C1 segment of cervical spinal cord (tissue), 14 donors: ENCODE results near the gene HACE1.
"Not testable (repeated sequence)": the region's sequence is repeated elsewhere in the genome, so short reads cannot be mapped to it uniquely, and the experiment has no call there.

Experiments
- DNase-seq, 14 donors: peaks; one replicate each; lab custom pipeline; 2025; lab: John Stamatoyannopoulos, UW

The HACE1 gene, protein sequence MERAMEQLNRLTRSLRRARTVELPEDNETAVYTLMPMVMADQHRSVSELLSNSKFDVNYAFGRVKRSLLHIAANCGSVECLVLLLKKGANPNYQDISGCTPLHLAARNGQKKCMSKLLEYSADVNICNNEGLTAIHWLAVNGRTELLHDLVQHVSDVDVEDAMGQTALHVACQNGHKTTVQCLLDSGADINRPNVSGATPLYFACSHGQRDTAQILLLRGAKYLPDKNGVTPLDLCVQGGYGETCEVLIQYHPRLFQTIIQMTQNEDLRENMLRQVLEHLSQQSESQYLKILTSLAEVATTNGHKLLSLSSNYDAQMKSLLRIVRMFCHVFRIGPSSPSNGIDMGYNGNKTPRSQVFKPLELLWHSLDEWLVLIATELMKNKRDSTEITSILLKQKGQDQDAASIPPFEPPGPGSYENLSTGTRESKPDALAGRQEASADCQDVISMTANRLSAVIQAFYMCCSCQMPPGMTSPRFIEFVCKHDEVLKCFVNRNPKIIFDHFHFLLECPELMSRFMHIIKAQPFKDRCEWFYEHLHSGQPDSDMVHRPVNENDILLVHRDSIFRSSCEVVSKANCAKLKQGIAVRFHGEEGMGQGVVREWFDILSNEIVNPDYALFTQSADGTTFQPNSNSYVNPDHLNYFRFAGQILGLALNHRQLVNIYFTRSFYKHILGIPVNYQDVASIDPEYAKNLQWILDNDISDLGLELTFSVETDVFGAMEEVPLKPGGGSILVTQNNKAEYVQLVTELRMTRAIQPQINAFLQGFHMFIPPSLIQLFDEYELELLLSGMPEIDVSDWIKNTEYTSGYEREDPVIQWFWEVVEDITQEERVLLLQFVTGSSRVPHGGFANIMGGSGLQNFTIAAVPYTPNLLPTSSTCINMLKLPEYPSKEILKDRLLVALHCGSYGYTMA

DNA sequence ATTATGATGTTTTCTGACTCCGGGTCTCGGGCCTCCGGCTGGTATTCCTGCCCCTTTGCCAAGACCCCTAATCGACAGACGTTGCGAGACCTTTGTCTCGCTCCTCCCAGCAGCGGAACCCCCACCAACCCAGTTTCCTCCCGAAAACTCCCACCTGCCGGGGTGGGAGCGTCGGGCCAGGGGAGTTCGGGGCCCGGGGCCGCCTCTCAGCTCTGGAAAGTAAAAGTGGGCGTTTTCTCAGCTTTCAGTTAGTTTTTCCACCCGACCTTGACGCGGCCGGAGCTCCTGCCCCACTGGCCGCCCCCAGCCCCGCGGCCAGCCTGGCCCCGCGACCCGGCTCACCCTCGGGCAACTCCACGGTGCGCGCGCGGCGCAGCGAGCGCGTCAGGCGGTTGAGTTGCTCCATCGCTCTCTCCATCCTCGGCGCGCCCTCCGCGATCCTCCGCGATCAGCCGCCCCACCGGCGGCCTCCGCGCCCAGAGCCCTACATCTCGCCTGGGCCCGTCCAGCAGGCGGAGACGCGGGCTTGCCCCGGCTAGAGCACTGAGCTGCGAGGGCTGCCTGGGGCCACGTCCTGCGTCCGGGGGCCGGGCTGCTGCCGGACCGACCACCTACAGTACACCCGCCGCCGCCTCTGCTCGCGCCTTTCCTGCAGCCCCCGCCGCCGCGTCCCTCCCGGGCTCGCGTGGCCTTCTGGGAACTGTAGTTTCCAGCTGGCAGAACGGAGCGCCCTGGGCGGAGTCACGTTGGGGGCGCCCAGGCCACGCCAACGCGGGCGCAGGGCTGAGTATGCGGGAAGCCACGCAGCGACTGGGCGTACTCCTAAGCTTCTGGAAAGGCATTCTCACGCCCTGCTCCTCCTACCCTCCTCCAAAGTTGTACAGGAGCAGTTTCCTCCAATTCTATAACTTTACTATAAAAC, at the start of gene HACE1:
HACE1 (minus strand) TSS at position 695 of the 922 bp plus-strand sequence; CDS start at position 418, 277 bp downstream.
- peak; percentile 25 to 91 (median 84) for DNase-seq

DNA sequence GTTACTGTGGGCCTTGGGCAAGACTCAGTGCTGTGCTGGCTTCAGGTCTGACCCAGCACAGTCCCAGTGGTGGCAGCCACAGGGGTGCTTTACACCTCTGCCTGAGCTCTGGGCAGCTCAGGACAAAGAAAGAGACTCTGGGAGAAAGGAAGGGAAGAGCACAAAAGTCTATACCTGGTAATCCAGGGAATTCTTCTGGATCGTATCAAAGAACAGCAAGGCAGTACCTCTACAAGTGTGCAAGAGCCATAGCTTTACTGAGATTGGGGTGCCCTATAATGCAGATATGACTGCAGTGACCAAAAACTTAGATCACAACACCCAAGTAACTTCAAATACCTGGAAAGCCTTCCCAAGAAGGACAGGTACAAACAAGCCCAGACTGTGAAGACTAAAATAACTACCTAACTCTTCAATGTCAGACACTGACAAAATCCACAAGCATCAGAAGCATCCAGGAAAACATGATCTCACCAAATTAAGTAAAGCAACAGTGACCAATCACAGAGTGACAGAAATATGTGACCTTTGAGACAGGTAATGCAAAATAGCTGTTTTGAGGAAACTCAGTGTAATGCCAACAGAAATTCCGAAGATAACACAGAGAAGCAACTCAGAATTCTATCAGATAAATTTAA, 49.3 kb upstream of the HACE1 start:
- DNase-seq, result no peak

DNA sequence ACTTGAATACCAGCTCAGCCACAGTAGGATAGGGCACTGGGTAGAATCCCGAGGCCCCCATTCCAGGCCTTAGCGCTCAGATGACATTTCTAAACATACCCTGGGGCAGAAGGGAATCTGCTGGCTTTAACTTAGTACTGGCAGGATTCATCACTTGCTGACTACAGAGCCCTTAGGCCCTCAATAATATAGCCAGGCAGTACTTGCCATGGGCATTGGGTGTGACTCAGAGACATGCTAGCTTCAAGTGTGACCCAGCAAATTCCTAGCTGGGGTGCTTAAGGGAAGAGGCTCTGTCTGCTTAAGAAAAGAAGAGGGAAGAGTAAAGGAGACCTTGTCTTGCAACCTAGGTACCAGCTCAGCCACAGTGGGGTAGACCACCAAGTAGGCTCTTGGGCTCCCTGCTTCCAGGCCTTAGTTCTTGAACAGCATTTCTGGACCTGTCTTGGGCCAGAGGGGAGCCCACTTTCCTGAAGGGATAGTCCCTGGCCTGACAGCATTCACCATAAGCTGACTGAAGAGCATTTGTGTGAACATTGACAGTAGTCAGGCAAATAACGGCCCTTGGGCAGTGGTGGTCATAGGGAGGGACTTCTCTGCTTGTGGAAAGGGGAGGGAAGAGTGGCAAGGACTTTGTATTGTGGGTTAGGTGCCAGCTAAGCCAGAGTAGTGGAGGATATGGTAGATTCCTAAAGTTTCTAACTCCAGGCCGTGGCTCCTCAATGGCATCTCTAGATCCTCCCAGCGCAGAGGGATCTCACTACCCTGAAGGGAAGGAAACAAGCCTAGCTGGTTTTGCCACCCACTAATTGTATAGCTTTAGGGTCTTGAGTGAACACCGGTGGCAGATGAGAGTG, 48.5 kb upstream of the HACE1 start:
- DNase-seq, result no peak

DNA sequence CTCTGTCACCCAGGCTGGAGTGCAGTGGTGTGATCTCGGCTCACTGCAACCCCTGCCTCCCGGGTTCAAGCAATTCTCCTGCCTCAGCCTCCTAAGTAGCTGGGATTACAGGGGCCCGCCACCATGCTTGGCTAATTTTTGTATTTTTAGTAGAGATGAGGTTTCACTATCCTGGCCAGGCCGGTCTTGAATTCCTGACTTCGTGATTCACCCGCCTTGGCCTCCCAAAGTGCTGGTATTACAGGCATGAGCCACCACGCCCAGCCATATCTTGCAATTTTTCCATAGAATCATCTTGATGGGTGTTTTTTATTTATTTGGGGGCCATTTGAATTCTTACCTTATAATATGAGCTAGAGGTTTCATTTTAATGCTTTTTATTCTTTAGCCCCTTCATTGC, 39.2 kb upstream of the HACE1 start:
- not testable (repeated sequence) for DNase-seq

DNA sequence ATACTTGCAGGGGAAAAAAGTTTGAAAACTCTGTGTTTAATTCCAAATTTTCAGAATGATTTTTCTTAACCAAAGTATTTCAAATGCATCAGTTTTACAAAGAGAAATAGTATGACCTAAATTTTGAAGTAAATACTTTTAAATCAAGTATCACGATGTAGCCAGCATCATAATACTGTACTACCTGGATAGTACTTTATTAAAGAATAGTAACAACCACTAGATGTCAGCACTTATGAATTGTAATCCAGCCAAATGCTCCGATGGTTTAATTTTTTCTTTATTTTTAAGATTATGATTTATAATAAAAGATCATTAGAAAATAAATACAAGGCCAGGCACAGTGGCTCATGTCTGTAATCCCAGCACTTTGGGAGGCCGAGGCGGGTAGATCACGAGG, 37.2 kb upstream of the HACE1 start:
- no peak for DNase-seq

DNA sequence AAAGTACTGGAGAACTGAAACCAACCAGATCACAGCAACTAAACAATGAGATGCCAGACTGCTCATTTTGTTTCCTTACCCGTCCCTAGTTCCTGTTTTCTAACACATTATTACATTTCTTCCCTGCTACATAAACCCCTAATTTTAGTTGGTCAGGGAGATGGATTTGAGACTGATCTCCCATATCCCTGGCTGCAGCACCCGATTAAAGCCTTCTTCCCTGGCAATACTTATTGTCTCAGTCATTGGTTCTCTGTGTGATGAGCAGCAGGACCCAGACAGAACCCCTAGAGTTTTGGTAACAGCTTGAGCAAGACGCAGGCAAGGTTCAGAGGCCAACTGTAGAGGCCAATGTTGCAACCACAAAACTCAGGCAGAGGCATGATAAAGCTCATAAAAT, 28.3 kb upstream of the HACE1 start:
- no peak for DNase-seq

DNA sequence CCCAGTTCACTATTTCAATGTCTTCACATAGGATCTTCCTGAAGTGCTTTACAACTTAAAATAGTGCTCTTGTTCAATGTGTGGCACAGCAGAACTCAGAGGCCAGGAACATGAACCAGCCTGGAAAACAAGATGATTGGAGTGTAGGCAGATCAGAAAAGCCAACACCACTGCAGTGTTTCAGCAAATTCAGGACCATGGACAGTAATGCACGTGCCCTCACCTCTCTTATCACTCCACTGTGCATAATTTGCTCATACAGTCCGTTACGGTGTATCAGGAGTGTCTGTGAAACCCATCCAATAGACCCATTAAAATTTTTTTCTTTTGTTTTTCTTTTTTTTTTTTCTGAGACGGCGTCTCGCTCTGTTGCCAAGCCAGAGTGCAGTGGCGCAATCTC, 27.6 kb upstream of the HACE1 start:
- DNase-seq, result no peak

DNA sequence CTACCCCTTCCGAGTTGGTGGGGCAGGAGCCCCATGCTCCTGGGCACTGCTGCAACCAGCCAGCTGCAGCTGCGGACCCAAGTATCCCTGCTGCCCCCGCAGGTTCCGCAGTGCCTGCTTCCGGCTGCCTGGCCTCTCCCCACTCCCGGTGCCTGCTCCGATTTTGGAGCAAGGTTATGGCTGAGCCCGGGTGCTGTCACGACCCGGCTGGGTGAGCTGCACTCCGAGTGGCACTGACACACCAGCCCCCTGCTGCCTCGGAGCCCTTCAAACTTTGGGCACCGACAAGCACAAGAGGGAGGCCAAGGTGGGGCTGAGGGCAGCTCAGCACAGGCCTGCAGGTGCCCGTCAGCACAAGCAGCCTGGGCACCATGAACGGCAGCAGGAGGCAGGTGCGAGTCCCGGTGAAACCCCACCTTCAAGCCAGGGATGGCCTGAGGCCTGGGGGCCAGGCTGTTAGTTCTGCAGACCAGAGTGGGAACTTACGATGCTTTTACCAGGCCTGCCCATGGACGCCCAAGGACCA, 25.9 kb upstream of the HACE1 start:
- DNase-seq, result no peak

DNA sequence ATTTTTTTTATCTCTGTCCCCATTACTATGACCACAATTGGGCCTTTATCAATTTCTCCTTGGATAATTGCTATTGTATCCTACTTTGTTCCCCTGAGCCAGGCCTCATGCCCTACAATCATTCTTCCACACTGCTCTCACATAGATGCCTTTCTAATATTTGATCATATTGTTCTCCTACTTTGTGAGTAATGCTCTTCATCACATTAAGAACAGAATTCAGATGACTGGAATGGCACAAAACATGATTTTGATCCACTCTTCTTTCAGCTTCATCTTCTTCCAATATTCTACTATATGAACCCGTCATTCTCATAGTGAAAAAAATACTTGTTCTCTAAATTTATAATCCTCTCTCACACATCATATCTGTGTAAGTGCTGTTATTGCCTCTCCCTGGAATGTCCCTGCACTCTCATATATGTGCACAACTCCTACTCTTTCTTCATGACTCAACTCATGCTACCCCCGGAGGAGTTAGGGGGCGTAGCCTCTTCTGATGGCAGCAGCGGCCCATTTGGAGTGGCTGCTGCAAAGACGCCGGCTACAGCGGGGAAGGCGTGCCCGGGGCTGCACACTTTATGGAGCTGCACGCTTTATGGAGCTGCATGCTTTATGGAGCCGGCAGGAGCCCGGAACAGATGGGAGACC, 25.3 kb upstream of the HACE1 start:
- DNase-seq, result no peak

DNA sequence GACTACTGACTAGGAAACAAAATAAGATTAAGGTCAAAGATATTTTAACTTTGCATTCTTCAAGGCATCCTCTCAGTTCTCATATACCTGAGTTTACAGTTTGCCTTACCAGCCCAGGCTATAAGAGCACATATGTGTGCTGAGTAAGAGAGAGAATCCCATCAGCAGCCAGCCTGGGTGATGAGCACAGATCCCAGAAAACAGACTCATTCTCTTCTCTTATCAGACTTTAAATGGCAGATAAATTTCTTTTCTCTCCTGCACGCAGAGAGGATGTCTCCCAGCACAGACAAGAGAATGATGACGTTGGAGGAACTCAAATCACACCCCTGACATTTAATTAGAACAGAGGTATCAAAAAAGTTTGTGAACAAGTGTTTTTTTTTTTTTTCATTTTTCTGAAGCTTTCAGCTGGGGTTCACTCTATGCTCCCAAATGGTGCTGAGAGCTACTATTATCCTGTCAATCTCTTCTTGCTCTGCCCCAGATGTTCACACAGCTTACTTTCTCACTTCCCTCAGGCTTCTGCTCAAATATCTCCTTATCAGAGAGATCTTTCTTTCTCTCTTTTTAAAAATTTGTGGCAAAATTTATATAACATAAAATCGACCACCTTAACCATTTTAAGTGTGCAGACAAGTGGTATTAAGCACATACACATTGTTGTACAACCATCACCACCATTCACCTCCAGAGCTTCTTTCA, 22.4 kb upstream of the HACE1 start:
- DNase-seq, result no peak

DNA sequence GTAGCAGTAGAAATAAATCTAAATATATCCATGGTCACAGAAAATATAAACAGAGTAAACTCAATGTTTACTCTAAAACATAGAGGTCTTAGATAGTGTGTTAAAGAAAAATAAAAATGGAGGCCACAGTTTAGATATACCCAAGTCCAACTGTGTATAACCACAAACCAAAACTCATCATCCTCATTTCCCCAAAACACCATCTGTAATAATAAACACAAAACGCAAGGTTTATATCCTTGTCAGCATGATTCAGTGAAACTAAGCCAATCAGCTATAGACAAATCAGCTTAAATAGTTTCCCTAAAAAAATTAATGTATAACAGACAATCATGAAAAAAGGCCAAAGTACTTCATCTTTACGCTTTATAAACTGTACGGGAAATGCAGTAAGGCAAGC, 2.7 kb upstream of the HACE1 start:
- DNase-seq, result no peak

DNA sequence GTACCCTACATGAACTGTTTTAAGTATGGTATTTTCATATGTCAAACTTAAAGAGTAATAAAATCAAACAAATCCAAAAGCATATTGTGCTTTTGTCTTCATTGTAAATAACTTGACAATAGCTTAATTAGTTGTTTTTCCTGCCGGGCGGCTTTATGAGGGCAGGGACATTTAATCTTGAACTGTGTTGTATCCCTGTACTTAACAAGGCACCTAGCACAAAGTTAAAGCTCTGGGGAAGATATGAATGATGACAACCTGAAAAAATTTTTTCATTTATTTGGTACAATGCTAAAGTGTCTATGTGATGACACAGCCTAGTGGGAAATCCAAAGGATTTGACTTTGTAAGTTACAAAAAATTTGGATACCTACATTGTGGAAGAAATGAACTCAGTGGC, 502 bp upstream of the HACE1 start:
- no peak for DNase-seq

DNA sequence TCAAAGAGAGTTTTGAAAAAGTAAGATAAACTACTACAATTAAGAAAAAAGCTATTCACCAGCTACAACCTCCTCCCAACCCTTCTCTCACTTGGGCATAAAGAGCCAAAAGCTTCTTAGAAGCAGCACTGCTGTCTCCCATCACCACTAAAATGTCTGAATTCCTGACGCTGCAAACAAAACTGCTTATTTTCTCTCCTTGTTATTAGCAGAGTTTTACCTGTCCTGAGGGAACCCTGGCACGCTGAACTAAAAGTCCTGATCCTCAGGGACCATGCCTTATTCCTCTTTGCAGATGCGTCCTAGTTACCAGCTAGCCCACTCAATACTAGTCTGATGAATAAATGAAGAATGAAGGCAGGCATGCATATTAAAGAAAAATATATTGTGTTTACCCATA, 1.1 kb downstream of the HACE1 start:
- DNase-seq, result peak in 1 of 14 donors; percentile 11

DNA sequence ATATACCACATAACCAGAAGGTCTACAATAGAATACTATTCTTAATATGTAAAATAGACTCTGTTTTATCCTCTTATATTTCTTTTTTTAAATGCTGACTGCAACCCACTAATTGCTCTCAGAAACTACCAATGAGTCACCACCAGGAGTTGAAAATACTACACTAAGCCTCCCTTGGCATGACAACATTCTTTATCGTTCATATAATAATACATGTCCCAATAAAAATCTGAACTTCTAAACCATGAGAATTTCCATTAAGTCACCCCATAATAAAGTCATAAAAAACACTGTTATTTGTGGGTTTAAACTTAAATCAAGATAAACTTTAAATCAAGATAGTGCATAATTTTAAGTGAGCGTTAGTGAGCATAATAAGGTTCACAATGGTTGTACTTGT, 4.2 kb downstream of the HACE1 start:
- no peak for DNase-seq

DNA sequence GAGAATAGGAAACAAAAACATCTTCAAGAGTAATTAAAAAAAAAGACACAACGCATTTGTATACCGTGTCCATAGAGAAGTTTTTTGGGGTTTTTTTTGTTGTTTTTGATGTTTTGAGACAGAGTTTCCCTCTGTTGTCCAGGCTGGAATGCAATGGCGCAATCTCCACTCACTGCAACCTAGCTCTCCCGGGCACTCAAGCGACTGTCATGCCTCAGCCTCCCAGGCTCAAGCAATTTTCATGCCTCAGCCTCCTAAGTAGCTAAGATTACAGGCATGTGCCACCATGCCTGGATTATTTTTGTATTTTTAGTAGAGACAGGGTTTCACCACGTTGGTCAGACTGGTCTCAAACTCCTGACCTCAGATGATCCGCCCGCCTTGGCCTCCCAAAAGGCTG, 12.0 kb downstream of the HACE1 start:
- not testable (repeated sequence) for DNase-seq

DNA sequence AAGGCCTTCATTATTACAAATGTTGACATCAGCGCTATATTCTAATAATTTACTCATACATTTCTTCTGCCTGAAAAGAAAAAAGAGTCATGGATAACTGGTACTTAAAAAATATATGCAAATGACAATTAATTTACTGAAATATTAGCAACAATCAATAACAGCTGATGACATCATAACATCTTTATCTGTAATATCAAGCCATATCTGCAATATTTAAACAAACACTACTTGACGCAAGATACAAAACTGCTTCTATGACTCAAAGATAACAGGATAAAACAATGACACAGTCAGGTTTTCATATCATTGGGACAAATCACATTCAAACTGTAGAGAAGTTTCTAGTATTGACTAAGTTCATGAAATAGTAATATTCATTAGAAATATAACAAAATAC, 16.5 kb downstream of the HACE1 start:
- no peak for DNase-seq

DNA sequence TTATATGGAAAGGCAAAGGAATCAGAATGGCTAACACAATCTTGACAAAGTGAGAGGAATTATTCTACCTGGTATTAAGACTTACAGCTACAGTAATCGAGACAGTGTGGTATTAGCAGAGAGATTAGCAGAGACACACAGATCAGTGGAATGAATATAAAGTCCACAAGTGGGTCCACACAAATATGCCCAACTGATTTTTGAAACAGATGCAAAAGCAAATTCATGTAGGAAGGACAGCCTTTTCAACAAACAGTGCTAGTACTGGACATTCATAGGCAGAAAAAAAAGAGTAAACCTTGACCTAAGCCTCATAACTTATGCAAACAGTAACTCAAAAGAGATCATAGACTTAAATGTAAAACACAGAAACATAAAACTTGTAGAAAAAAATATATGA, 22.6 kb downstream of the HACE1 start:
- DNase-seq, result no peak

DNA sequence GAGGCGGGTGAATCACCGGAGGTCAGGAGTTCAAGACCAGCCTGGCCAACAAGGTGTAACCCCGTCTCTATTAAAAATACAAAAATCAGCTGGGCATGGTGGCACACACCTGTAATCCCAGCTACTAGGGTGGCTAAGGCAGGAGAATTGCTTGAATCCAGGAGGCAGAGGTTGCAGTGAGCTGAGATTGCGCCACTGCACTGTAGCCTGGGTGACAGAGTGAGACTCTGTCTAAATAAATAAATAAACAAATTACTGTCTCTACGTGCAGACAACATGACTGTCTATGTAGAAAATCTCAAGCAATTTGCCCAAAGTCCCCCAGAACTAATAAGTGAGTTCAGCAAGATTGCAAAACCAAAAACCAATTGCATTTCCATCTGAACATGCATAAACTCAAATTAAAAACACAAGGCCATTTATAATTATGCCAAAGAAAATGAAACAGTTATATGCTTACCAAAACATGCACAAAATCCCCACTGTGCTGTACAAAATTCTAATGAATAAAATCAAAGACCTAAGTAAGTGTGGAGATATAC, 23.2 kb downstream of the HACE1 start:
- DNase-seq, result not testable (repeated sequence)
